Activated CD4-positive, alpha-beta T cell treated with anti-CD3 and anti-CD28 coated beads, Interleukin-2, amount 10 ng/mL, durations not matched to agents 24 days and 14 days (primary cell): ENCODE measurements around the gene LRRC25. TPM values are rescaled to one million over a fixed set of nuclear protein-coding genes. Genes with fewer than 3 reads are reported as not detected.
"Not testable (repeated sequence)": the region's sequence is repeated elsewhere in the genome, so short reads cannot be mapped to it uniquely, and the experiment has no call there.

Experiments
- DNase-seq: peaks from one replicate; pipeline ENCODE4 v3.0.0; 2022
- H3K27ac Mint-ChIP-seq: one replicate; pipeline ENCODE4 v1.8.0; 2022; ENCODE audit warnings: mild to moderate bottlenecking, mixed read lengths
- H3K27me3 Mint-ChIP-seq: one replicate; pipeline ENCODE4 v1.8.0; 2022; ENCODE audit warnings: mixed read lengths
- H3K36me3 Mint-ChIP-seq: one replicate; pipeline ENCODE4 v1.8.0; 2022; ENCODE audit warnings: low read depth, mild to moderate bottlenecking, mixed read lengths
- H3K4me1 Mint-ChIP-seq: one replicate; pipeline ENCODE4 v1.8.0; 2021; ENCODE audit warnings: mixed read lengths
- H3K4me3 Mint-ChIP-seq: one replicate; pipeline ENCODE4 v1.8.0; 2022; ENCODE audit warnings: mild to moderate bottlenecking, moderate library complexity, mixed read lengths
- H3K9me3 Mint-ChIP-seq: one replicate; pipeline ENCODE4 v1.8.0; 2021; ENCODE audit warnings: mixed read lengths
- intact Hi-C: fragments of 100-400 bp; cut with micrococcal nuclease; formaldehyde crosslinking; loops from one replicate; pipeline ENCODE4 v1.15.1; 2023
- total RNA-seq: library from RNA; stranded (reverse); gene quantifications from 2 replicates; pipeline ENCODE4 v1.2.3, GENCODE V29; 2022

Gene LRRC25
- total RNA-seq, 1 donor from 2014 or later = not detected

- no peak overlapping the region for H3K4me3 Mint-ChIP-seq
- no peak for DNase-seq
- peaks cover 53% of the 10 kb centered on the region for H3K27me3 Mint-ChIP-seq
- H3K9me3 Mint-ChIP-seq = no peaks in the 10 kb centered on the region
- no peak overlapping the region for H3K27ac Mint-ChIP-seq
- peaks cover 4% of the 10 kb centered on the region for H3K4me1 Mint-ChIP-seq
- intact Hi-C loops = no loop called here
- H3K36me3 Mint-ChIP-seq = no peaks in the 10 kb centered on the region
These were observed 7.1 kb downstream of the LRRC25 start for GRCh38 chr19:18390065-18390907.

GRCh38 chr19:18389726-18390064 lies 7.7 kb downstream of the LRRC25 start:
- Mint-ChIP-seq H3K27ac (no peak overlapping the region), H3K36me3 (no peaks in the 10 kb centered on the region), H3K27me3 (peaks cover 54% of the 10 kb centered on the region), H3K9me3 (no peaks in the 10 kb centered on the region), H3K4me1 (peaks cover 4% of the 10 kb centered on the region), H3K4me3 (no peak overlapping the region)
- intact Hi-C loops = loop anchor here (2.0 kb wide), 1 partner anchor 21 kb away; no protein-coding TSS in a partner anchor
- no peak for DNase-seq

DNA sequence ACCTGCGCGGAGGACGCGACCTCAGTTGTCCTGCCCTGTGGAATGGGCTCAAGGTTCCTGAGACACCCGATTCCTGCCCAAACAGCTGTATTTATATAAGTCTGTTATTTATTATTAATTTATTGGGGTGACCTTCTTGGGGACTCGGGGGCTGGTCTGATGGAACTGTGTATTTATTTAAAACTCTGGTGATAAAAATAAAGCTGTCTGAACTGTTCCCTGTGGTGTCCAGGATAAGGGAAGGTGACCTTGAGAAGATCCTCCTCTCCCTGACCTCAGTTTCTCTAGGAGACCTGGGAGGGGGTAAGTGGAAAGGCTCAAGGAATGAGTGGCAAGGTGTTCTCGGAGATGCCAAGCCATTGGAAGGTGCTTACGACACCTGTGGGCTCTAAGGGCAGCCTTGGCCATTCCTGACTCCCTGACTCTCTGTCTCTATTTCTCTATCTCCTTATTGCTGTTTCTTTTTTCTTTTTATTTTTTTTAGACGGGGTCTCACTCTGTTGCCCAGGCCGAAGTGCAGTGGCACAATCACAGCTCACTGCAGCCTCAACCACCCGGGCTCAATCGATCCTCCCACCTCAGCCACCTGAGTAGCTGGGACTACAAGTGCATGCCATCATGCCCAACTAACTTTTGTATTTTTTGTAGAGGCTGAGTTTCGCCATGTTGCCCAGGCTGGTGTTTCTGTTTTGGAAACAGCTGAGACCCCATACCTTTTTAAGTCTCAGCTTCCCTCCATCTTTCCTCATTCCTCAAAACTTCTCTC lies 8.3 kb downstream of the LRRC25 start:
- H3K4me3 Mint-ChIP-seq = peak overlapping the region; percentile 30
- H3K27ac Mint-ChIP-seq = no peak overlapping the region
- no peaks in the 10 kb centered on the region for H3K9me3 Mint-ChIP-seq
- intact Hi-C loops = loop anchor here (2.0 kb wide), 1 partner anchor 22 kb away; no protein-coding TSS in a partner anchor
- H3K4me1 Mint-ChIP-seq = peaks cover 4% of the 10 kb centered on the region
- H3K27me3 Mint-ChIP-seq = peaks cover 53% of the 10 kb centered on the region
- no peaks in the 10 kb centered on the region for H3K36me3 Mint-ChIP-seq
- DNase-seq = no peak

- Mint-ChIP-seq H3K27ac (no peak overlapping the region), H3K36me3 (no peaks in the 10 kb centered on the region), H3K4me3 (peak overlapping the region; percentile 78), H3K4me1 (peaks cover 4% of the 10 kb centered on the region), H3K9me3 (no peaks in the 10 kb centered on the region), H3K27me3 (peaks cover 51% of the 10 kb centered on the region)
- DNase-seq = peak; percentile 94
- intact Hi-C loops = loop anchor here (2.0 kb wide), 1 partner anchor 22 kb away; no protein-coding TSS in a partner anchor
These were observed 9.1 kb downstream of the LRRC25 start for GRCh38 chr19:18388100-18388959.

DNA sequence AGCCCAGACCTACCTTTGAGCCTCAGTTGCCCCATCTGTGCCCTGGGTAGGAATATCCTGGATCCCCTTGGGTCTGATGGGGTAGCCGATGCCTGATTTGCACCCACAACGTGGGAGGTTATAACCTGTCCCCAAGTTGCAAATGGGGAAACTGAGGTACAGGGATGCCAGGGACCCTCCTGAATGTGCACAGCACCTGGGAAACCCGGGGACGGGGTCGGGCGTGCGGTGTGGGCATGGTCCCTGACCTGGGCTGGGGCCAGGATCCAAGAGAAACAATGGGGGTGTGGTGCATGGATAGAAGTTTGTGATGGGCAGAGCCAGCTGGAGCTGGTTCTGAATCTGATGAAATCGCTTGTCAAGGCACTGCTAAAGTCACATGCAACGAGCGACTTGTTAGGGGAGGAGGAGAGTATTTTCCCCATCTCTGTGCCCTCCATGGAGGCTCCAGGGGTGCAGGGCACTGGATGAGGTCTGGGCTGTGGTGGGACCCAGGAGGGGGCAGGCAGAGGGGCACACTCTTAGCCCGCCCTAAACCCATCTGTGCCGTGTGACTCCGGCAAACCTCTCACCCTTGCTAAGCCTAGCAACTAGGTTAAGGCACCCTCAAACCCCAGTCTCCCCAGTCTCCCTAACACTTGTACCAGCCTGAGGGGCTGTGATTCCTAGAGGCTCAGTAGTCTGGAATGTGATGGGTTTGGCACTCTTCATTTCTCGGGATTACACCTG lies 10.7 kb downstream of the LRRC25 start:
- H3K4me3 Mint-ChIP-seq = no peak overlapping the region
- H3K27me3 Mint-ChIP-seq = peaks cover 44% of the 10 kb centered on the region
- H3K27ac Mint-ChIP-seq = no peak overlapping the region
- no peaks in the 10 kb centered on the region for H3K9me3 Mint-ChIP-seq
- H3K36me3 Mint-ChIP-seq = no peaks in the 10 kb centered on the region
- DNase-seq = no peak
- H3K4me1 Mint-ChIP-seq = peaks cover 2% of the 10 kb centered on the region
- intact Hi-C loops = no loop called here

GRCh38 chr19:18385675-18386542 lies 11.5 kb downstream of the LRRC25 start, which contains the start of gene GDF15:
Gene GDF15 (plus strand): TSS chr19:18386158. CDS start chr19:18386190, 32 bp downstream.
- Mint-ChIP-seq H3K36me3 (no peaks in the 10 kb centered on the region), H3K27ac (no peak within 1 kb of the TSS), H3K4me1 (peaks cover 2% of the 10 kb centered on the region), H3K9me3 (no peaks in the 10 kb centered on the region), H3K27me3 (peaks cover 41% of the 10 kb centered on the region), H3K4me3 (no peak within 1 kb of the TSS)
- intact Hi-C loops = no loop called here
- peak; percentile 76 for DNase-seq

- Mint-ChIP-seq H3K4me3 (no peak overlapping the region), H3K4me1 (peaks cover 2% of the 10 kb centered on the region), H3K9me3 (no peaks in the 10 kb centered on the region), H3K27me3 (peaks cover 37% of the 10 kb centered on the region), H3K27ac (no peak overlapping the region), H3K36me3 (no peaks in the 10 kb centered on the region)
- DNase-seq = no peak
- intact Hi-C loops = no loop called here
These were observed 12.1 kb downstream of the LRRC25 start for GRCh38 chr19:18385359-18385674.

- intact Hi-C loops = no loop called here
- Mint-ChIP-seq H3K27ac (no peak overlapping the region), H3K27me3 (peaks cover 31% of the 10 kb centered on the region), H3K36me3 (no peaks in the 10 kb centered on the region), H3K4me3 (no peak overlapping the region), H3K4me1 (peaks cover 2% of the 10 kb centered on the region), H3K9me3 (no peaks in the 10 kb centered on the region)
- DNase-seq = no peak
These were observed 12.6 kb downstream of the LRRC25 start for GRCh38 chr19:18384775-18385174.

DNA sequence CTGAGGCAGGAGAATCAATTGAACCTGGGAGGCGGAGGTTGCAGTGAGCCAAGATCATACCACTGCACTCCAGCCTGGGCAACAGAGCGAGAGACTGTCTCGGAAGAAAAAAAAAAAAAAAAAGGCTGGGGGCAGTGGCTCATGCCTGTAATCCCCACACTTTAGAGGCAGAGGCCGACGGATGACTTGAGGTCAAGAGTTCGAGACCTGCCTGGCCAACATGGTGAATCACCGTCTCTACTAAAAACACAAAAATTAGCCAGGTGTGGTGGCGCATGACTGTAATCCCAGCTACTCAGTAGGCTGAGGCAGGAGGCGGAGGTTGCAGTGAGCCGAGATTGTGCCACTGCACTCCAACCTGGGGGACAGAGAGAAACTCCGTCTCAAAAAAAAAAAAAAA lies 13.8 kb downstream of the LRRC25 start:
- H3K4me3 Mint-ChIP-seq, H3K4me1 Mint-ChIP-seq, H3K27ac Mint-ChIP-seq, DNase-seq, intact Hi-C loops, H3K9me3 Mint-ChIP-seq, H3K36me3 Mint-ChIP-seq: not testable (repeated sequence)
- H3K27me3 Mint-ChIP-seq = peaks cover 23% of the 10 kb centered on the region

GRCh38 chr19:18380843-18381242 lies 16.6 kb downstream of the LRRC25 start:
- H3K27ac Mint-ChIP-seq = no peak overlapping the region
- no peaks in the 10 kb centered on the region for H3K4me1 Mint-ChIP-seq
- H3K4me3 Mint-ChIP-seq = no peak overlapping the region
- no peak for DNase-seq
- no peaks in the 10 kb centered on the region for H3K36me3 Mint-ChIP-seq
- H3K27me3 Mint-ChIP-seq = peaks cover 5% of the 10 kb centered on the region
- intact Hi-C loops = no loop called here
- H3K9me3 Mint-ChIP-seq = no peaks in the 10 kb centered on the region

DNA sequence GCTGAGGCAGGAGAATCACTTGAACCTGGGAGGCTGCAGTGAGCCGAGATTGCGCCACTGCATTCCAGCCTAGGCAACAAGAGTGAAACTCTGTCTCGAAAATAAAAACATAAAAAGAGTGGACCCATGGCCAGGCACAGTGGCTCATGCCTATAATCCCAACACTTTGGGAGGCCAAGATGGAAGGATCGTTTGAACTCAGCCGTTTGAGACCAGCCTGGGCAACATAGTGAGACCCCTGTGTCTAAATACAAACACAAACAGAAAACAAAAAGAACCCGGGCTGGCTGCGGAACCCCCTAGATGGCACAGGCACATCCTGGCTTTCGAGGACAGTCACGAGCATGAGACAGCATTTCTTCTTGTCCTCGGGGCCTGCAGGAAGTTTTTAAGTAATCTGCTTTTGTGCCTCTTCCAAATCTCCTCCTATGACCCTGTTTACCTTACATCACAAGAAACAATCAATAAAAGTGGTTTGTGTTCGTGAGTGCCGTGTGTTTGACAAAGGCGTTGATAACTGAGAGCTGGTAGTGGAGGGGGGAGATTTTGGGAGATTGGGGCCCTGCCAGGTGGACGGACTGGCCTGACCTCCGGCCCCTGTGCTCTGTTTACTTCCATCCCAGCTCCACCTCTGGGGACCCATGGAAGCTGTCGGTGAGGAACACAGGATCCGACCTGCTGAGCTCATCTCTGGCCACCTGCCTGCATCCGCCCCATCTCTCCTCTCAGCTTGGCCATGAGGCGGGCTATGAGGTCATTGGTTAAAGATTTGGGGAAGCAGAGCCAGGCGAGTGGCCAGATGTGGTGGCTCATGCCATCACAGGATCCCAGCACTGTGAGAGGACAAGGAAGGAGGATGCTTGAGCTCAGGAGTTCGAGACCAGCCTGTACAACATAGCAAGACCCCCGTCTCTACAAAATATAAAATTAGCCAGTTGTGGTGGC lies 17.3 kb downstream of the LRRC25 start:
- no peaks in the 10 kb centered on the region for H3K4me1 Mint-ChIP-seq
- intact Hi-C loops = no loop called here
- H3K27ac Mint-ChIP-seq = no peak overlapping the region
- H3K9me3 Mint-ChIP-seq = no peaks in the 10 kb centered on the region
- H3K27me3 Mint-ChIP-seq = peaks cover under 1% of the 10 kb centered on the region
- DNase-seq = no peak
- no peaks in the 10 kb centered on the region for H3K36me3 Mint-ChIP-seq
- H3K4me3 Mint-ChIP-seq = no peak overlapping the region

GRCh38 chr19:18377026-18377425 lies 20.4 kb downstream of the LRRC25 start:
- no peaks in the 10 kb centered on the region for H3K36me3 Mint-ChIP-seq
- peaks cover 12% of the 10 kb centered on the region for H3K4me1 Mint-ChIP-seq
- no peak for DNase-seq
- H3K9me3 Mint-ChIP-seq = no peaks in the 10 kb centered on the region
- intact Hi-C loops = no loop called here
- no peaks in the 10 kb centered on the region for H3K27me3 Mint-ChIP-seq
- H3K4me3 Mint-ChIP-seq = no peak overlapping the region
- H3K27ac Mint-ChIP-seq = no peak overlapping the region
